ENCODE data around the gene CCDC154.

- TF ChIP-seq GATA2 (IDR thresholded peaks at IDR 0.05; ENCODE audit: low read depth, low read length) (no peak), GATA3 (IDR thresholded peaks at IDR 0.05; ENCODE audit: low read depth, low read length) (no peak)
These were observed 32.7 kb upstream of the CCDC154 start for GRCh38 chr16:1477033-1477432.

Data from SH-SY5Y (cell line).